MCF 10A (cell line): ENCODE measurements around the gene CEMIP. TPM values are rescaled to one million over a fixed set of nuclear protein-coding genes. Genes with fewer than 3 reads are reported as not detected.

Source experiments
- BruUV-seq: library from RNA; stranded (reverse); fragments of 400-500 nt; replicated peaks from 2 replicates; lab custom pipeline; 2021; lab: Mats Ljungman, UMichigan
- CTCF ChIA-PET: fragments of 300-600 bp; sonication (Branson Sonifier 250); formaldehyde crosslinking; extraction: SDS; loops from one replicate; lab custom pipeline; 2021; ENCODE audit warnings: antibody characterized with exemption, inconsistent platforms; lab: Yijun Ruan, JAX
- POLR2A ChIA-PET: fragments of 300-600, 350-650 bp; sonication (Branson Sonifier 250); formaldehyde crosslinking; extraction: SDS; loops from one replicate; lab custom pipeline; 2020; ENCODE audit warnings: antibody characterized with exemption, inconsistent platforms; lab: Yijun Ruan, JAX
- DNase-seq: peaks from one replicate; pipeline ENCODE4 v3.0.0-alpha.2; 2018; ENCODE audit not compliant: unreplicated experiment
- H3K27ac Mint-ChIP-seq: one replicate; pipeline ENCODE4 v1.8.0; 2022; ENCODE audit warnings: mild to moderate bottlenecking, low read depth, mixed read lengths; ENCODE audit not compliant: unreplicated experiment
- H3K27me3 Mint-ChIP-seq: one replicate; pipeline ENCODE4 v1.8.0; 2022; ENCODE audit warnings: mixed read lengths; ENCODE audit not compliant: insufficient read depth, unreplicated experiment
- H3K36me3 Mint-ChIP-seq: one replicate; pipeline ENCODE4 v1.8.0; 2022; ENCODE audit warnings: mild to moderate bottlenecking, moderate library complexity, mixed read lengths; ENCODE audit not compliant: insufficient read depth, unreplicated experiment
- H3K4me1 Mint-ChIP-seq: one replicate; pipeline ENCODE4 v1.8.0; 2022; ENCODE audit warnings: mixed read lengths; ENCODE audit not compliant: insufficient read depth, unreplicated experiment
- H3K4me3 Mint-ChIP-seq: one replicate; pipeline ENCODE4 v1.8.0; 2022; ENCODE audit warnings: mild to moderate bottlenecking, moderate library complexity, mixed read lengths; ENCODE audit not compliant: unreplicated experiment
- H3K9me3 Mint-ChIP-seq: one replicate; pipeline ENCODE4 v1.8.0; 2022; ENCODE audit warnings: mixed read lengths; ENCODE audit not compliant: unreplicated experiment
- CTCF ChIP-seq: fragments of 200-600 bp; IDR thresholded peaks from one replicate; pipeline ENCODE4 v1.8.0; 2022; ENCODE audit warnings: antibody characterized with exemption, mild to moderate bottlenecking; ENCODE audit not compliant: unreplicated experiment
- intact Hi-C: fragments of 100-400 bp; cut with micrococcal nuclease; formaldehyde crosslinking; loops from 2 replicates; pipeline ENCODE4 v1.14.1; 2022
- total RNA-seq: library from RNA; stranded (reverse); gene quantifications from 2 replicates; pipeline ENCODE4 v1.2.3, GENCODE V29; 2022

Gene CEMIP
- total RNA-seq, 1 experiment from 2014 or later = 0.14 TPM

- no TSS peak for BruUV-seq
- DNase-seq = no peak
- ChIA-PET CTCF (interaction anchor here (1.6 kb wide), 1 partner anchor 25 kb away, joined by 6 read pairs; the partner anchor contains the start of gene CEMIP), POLR2A (interaction anchor here (0.6 kb wide), 1 partner anchor 61 kb away, joined by 3 read pairs; no protein-coding TSS in a partner anchor)
- Mint-ChIP-seq H3K27ac (no peak overlapping the region), H3K4me1 (no peaks in the 10 kb centered on the region), H3K36me3 (no peaks in the 10 kb centered on the region), H3K27me3 (no peaks in the 10 kb centered on the region), H3K4me3 (no peak overlapping the region), H3K9me3 (no peaks in the 10 kb centered on the region)
- intact Hi-C loops = no loop called here
- no peak for TF ChIP-seq CTCF
These were observed 24.7 kb downstream of the CEMIP start for GRCh38 chr15:80803580-80804525.

GRCh38 chr15:80804970-80805495 lies 25.9 kb downstream of the CEMIP start:
- no peak overlapping the region for H3K4me3 Mint-ChIP-seq
- no peaks in the 10 kb centered on the region for H3K4me1 Mint-ChIP-seq
- DNase-seq = no peak
- BruUV-seq = no TSS peak
- intact Hi-C loops = no loop called here
- TF ChIP-seq CTCF = no peak
- ChIA-PET CTCF (interaction anchor here (0.5 to 1.4 kb wide), 3 partner anchors 26 to 178 kb away, joined by 3 to 4 read pairs (median 4); partner anchors contain the start of gene CEMIP), POLR2A (no interaction called here)
- no peaks in the 10 kb centered on the region for H3K36me3 Mint-ChIP-seq
- no peaks in the 10 kb centered on the region for H3K27me3 Mint-ChIP-seq
- H3K9me3 Mint-ChIP-seq = no peaks in the 10 kb centered on the region
- H3K27ac Mint-ChIP-seq = no peak overlapping the region

GRCh38 chr15:80811781-80812315 lies 32.7 kb downstream of the CEMIP start:
- no peak for DNase-seq
- Mint-ChIP-seq H3K27ac (no peak overlapping the region), H3K36me3 (no peaks in the 10 kb centered on the region), H3K4me1 (no peaks in the 10 kb centered on the region), H3K4me3 (no peak overlapping the region), H3K9me3 (no peaks in the 10 kb centered on the region), H3K27me3 (no peaks in the 10 kb centered on the region)
- POLR2A ChIA-PET = no interaction called here
- no peak for TF ChIP-seq CTCF
- intact Hi-C loops = no loop called here
- CTCF ChIA-PET = interaction anchor here (0.6 to 1.3 kb wide), 2 partner anchors 155 to 246 kb away, joined by 3 read pairs; no protein-coding TSS in a partner anchor
- no TSS peak for BruUV-seq

GRCh38 chr15:80815106-80815505 lies 35.9 kb downstream of the CEMIP start:
- Mint-ChIP-seq H3K27me3 (no peaks in the 10 kb centered on the region), H3K9me3 (no peaks in the 10 kb centered on the region), H3K27ac (no peak overlapping the region), H3K36me3 (no peaks in the 10 kb centered on the region), H3K4me3 (no peak overlapping the region), H3K4me1 (no peaks in the 10 kb centered on the region)
- ChIA-PET POLR2A (no interaction called here), CTCF (interaction anchor here (0.6 to 0.8 kb wide), 2 partner anchors 9 to 136 kb away, joined by 3 to 4 read pairs; no protein-coding TSS in a partner anchor)
- BruUV-seq = no TSS peak
- DNase-seq = no peak
- TF ChIP-seq CTCF = no peak
- intact Hi-C loops = no loop called here
